NB4 (cell line): ENCODE data around the gene SYNDIG1.

Experiments
- CTCF ChIP-seq: IDR thresholded peaks from one replicate; pipeline ENCODE4 v1.5.1; 2012; ENCODE audit warnings: low read depth, low read length
- MYC ChIP-seq: IDR thresholded peaks from 2 replicates; pipeline ENCODE4 v1.6.1; 2011; ENCODE audit warnings: low read depth, low read length
- POLR2A ChIP-seq: IDR thresholded peaks from 2 replicates; pipeline ENCODE4 v1.6.1; 2011; ENCODE audit warnings: mild to moderate bottlenecking; ENCODE audit not compliant: insufficient read length; ENCODE audit errors: extremely low read depth

- TF ChIP-seq POLR2A (no peak), CTCF (no peak), MYC (no peak)
Measured at GRCh38 chr20:24578567-24579415, 109.4 kb downstream of the SYNDIG1 start.
